Neural crest cell (in vitro differentiated cells): ENCODE data around the gene ARL2. TPM values are rescaled to one million over a fixed set of nuclear protein-coding genes. Genes with fewer than 3 reads are reported as not detected.
"Not testable (repeated sequence)": the region's sequence is repeated elsewhere in the genome, so short reads cannot be mapped to it uniquely, and the experiment has no call there.

Experiments
- DNase-seq: peaks from one replicate; pipeline ENCODE4 v3.0.0; 2021; ENCODE audit warnings: low read depth, mixed read lengths, low spot score
- H3K27ac Mint-ChIP-seq: one replicate; pipeline ENCODE4 v1.8.0; 2021; ENCODE audit warnings: mild to moderate bottlenecking, mixed read lengths; ENCODE audit not compliant: unreplicated experiment
- H3K27me3 Mint-ChIP-seq: 2 replicates; pipeline ENCODE4 v1.8.0; 2021; ENCODE audit warnings: low read depth, mild to moderate bottlenecking, mixed read lengths
- H3K36me3 Mint-ChIP-seq: 2 replicates; pipeline ENCODE4 v1.8.0; 2021; ENCODE audit warnings: low read depth, mild to moderate bottlenecking, mixed read lengths
- H3K4me1 Mint-ChIP-seq: 2 replicates; pipeline ENCODE4 v1.8.0; 2021; ENCODE audit warnings: mixed read lengths
- H3K4me3 Mint-ChIP-seq: one replicate; pipeline ENCODE4 v1.8.0; 2021; ENCODE audit warnings: mild to moderate bottlenecking, mixed read lengths
- H3K9me3 Mint-ChIP-seq: 2 replicates; pipeline ENCODE4 v1.8.0; 2021; ENCODE audit warnings: mixed read lengths
- CTCF ChIP-seq: fragments of 200-600 bp; sonication (generic); conservative IDR thresholded peaks from 2 replicates; pipeline ENCODE4 v1.5.0; 2021; ENCODE audit warnings: antibody characterized with exemption, mild to moderate bottlenecking
- total RNA-seq: library from RNA; stranded (reverse); gene quantifications from 2 replicates; pipeline ENCODE4 v1.2.1, GENCODE V29; 2021

ARL2 gene
- total RNA-seq, 1 donor from 2014 or later: 117 TPM

GRCh38 chr11:65021003-65021402, 7.0 kb downstream of the ARL2 start:
- no peak for DNase-seq
- H3K36me3 Mint-ChIP-seq: peaks cover 13% of the 10 kb centered on the region

GRCh38 chr11:65021509-65021908, 7.5 kb downstream of the ARL2 start:
- Mint-ChIP-seq H3K9me3 (no peaks in the 10 kb centered on the region), H3K4me1 (peaks cover 5% of the 10 kb centered on the region), H3K27me3 (no peaks in the 10 kb centered on the region), H3K36me3 (peaks cover 10% of the 10 kb centered on the region), H3K4me3 (no peak overlapping the region), H3K27ac (no peak overlapping the region)
- no peak for TF ChIP-seq CTCF
- DNase-seq: no peak

More at GRCh38 chr11:65021003-65021402, 7.0 kb downstream of the ARL2 start:
- TF ChIP-seq CTCF: no peak
- H3K4me1 Mint-ChIP-seq: peaks cover 8% of the 10 kb centered on the region
- H3K4me3 Mint-ChIP-seq: no peak overlapping the region
- no peak overlapping the region for H3K27ac Mint-ChIP-seq
- H3K27me3 Mint-ChIP-seq: no peaks in the 10 kb centered on the region
- no peaks in the 10 kb centered on the region for H3K9me3 Mint-ChIP-seq

DNA sequence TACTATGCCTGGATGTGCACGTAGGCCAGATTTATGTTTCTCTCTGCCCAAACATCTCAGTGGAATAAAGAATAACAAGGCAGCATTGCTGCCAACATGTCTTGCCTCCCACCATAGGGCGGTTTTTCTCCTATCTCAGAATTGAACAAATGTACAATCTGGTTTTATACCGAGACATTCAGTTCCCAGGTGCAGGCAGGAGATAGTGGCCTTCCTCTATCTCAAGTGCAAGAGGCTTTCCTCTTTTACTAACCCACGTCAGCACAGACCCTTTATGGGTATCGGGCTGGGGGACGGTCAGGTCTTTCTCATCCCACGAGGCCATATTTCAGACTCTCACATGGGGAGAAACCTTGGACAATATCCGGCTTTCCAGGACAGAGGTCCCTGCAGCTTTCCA, 9.5 kb downstream of the ARL2 start:
- not testable (repeated sequence) for H3K9me3 Mint-ChIP-seq, H3K36me3 Mint-ChIP-seq, H3K27me3 Mint-ChIP-seq, DNase-seq, H3K27ac Mint-ChIP-seq
- H3K4me3 Mint-ChIP-seq: peak overlapping the region; percentile 22
- peaks cover 16% of the 10 kb centered on the region for H3K4me1 Mint-ChIP-seq

- H3K4me1 Mint-ChIP-seq: peaks cover 17% of the 10 kb centered on the region
- H3K27me3 Mint-ChIP-seq: no peaks in the 10 kb centered on the region
- H3K36me3 Mint-ChIP-seq: no peaks in the 10 kb centered on the region
- no peak for DNase-seq
- no peak overlapping the region for H3K27ac Mint-ChIP-seq
- H3K9me3 Mint-ChIP-seq: no peaks in the 10 kb centered on the region
- TF ChIP-seq CTCF: no peak
- H3K4me3 Mint-ChIP-seq: peak overlapping the region; percentile 92
Observed at GRCh38 chr11:65026810-65027209, 12.8 kb downstream of the ARL2 start.

- H3K9me3 Mint-ChIP-seq: no peaks in the 10 kb centered on the region
Observed at GRCh38 chr11:65027213-65028067, 13.5 kb downstream of the ARL2 start, which contains the start of gene SNX15. Gene SNX15 (plus strand): TSS chr11:65027439. CDS start chr11:65027538, 99 bp downstream.

More at GRCh38 chr11:65027213-65028067, 13.5 kb downstream of the ARL2 start, which contains the start of gene SNX15:
- Mint-ChIP-seq H3K27ac (no peak within 1 kb of the TSS), H3K4me3 (peak within 1 kb of the TSS; percentile 92), H3K4me1 (peaks cover 17% of the 10 kb centered on the region), H3K36me3 (no peaks in the 10 kb centered on the region), H3K27me3 (no peaks in the 10 kb centered on the region)
- peak; percentile 92 for TF ChIP-seq CTCF
- peak; percentile 88 for DNase-seq
